Measurements from ENCODE around the gene TMEM255A. TPM values are rescaled to one million over a fixed set of nuclear protein-coding genes. Genes with fewer than 3 reads are reported as not detected.

The TMEM255A gene
- total and polyA plus RNA-seq, 2 donors (not counting 1 experiment from before 2014, with no cell fraction given): 0.06 to 0.25 TPM

GRCh38 chrX:120236687-120237479 lies 74.4 kb downstream of the TMEM255A start:
- Mint-ChIP-seq H3K4me3 (no peak overlapping the region), H3K9me3 (ENCODE audit: insufficient read depth) (no peaks in the 10 kb centered on the region), H3K4me1 (no peaks in the 10 kb centered on the region), H3K27ac (no peak overlapping the region), H3K27me3 (no peaks in the 10 kb centered on the region)
- POLR2A ChIA-PET: no interaction called here
- intact Hi-C loops (cut with micrococcal nuclease): no loop called here
- WGBS (ENCODE audit: insufficient coverage): no CpG with 5 or more reads among the region's 3 CpGs
- no peak overlapping the region for H3K4me3 ChIP-seq (ENCODE audit: control extremely low read depth in 1 of 5, extremely low read depth in 1 of 5, insufficient read depth in 1 of 5, low read depth in 2 of 5, low read length in 4 of 5)
- ATAC-seq (ENCODE audit: low read depth) (no peak), DNase-seq (no peak)
- no peak for TF ChIP-seq EZH2 (IDR thresholded peaks at IDR 0.05; ENCODE audit: borderline replicate concordance, insufficient read depth, low read depth, low read length, poor library complexity, severe bottlenecking)
- TF ChIP-seq, protein P1, sequence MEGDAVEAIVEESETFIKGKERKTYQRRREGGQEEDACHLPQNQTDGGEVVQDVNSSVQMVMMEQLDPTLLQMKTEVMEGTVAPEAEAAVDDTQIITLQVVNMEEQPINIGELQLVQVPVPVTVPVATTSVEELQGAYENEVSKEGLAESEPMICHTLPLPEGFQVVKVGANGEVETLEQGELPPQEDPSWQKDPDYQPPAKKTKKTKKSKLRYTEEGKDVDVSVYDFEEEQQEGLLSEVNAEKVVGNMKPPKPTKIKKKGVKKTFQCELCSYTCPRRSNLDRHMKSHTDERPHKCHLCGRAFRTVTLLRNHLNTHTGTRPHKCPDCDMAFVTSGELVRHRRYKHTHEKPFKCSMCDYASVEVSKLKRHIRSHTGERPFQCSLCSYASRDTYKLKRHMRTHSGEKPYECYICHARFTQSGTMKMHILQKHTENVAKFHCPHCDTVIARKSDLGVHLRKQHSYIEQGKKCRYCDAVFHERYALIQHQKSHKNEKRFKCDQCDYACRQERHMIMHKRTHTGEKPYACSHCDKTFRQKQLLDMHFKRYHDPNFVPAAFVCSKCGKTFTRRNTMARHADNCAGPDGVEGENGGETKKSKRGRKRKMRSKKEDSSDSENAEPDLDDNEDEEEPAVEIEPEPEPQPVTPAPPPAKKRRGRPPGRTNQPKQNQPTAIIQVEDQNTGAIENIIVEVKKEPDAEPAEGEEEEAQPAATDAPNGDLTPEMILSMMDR (IDR thresholded peaks at IDR 0.05): no peak
- H3K4me1 ChIP-seq (ENCODE audit: control insufficient read depth in 2 of 2, insufficient read depth in 2 of 2, low read length in 2 of 2): no peaks in the 10 kb centered on the region
- H3K4me2 ChIP-seq (replicated peaks; ENCODE audit: low read depth, low read length, poor library complexity, severe bottlenecking): no peak overlapping the region
- H3K27ac ChIP-seq (ENCODE audit: low read length in 2 of 2): no peak overlapping the region
- no peak overlapping the region for H2AFZ ChIP-seq (ENCODE audit: insufficient read depth, low read depth, low read length, poor library complexity, severe bottlenecking)
- H3K36me3 ChIP-seq (replicated peaks in 1 of 2; ENCODE audit: control extremely low read depth in 1 of 2, control insufficient read depth in 1 of 2, extremely low read depth in 1 of 2, insufficient read depth in 2 of 2, low read length in 1 of 2): peaks cover 0 to 3% of the 10 kb centered on the region in 2 experiments
- no peaks in the 10 kb centered on the region for H3K27me3 ChIP-seq (replicated peaks in 1 of 4; ENCODE audit: control extremely low read depth in 1 of 4, control insufficient read depth in 3 of 4, insufficient read depth in 4 of 4, low read length in 3 of 4)
- H3K79me2 ChIP-seq (ENCODE audit: control insufficient read depth, insufficient read depth, low read length): peaks cover 3% of the 10 kb centered on the region
- CTCF ChIA-PET: no interaction called here
- no peaks in the 10 kb centered on the region for H3K9me3 ChIP-seq (ENCODE audit: control extremely low read depth in 1 of 3, control insufficient read depth in 2 of 3, insufficient read depth in 1 of 3, low read length in 2 of 3)
- no peaks in the 10 kb centered on the region for H4K20me1 ChIP-seq (ENCODE audit: control insufficient read depth, insufficient read depth, low read length, poor library complexity, severe bottlenecking)
- no peak overlapping the region for H3K9ac ChIP-seq (ENCODE audit: low read length)

DNA sequence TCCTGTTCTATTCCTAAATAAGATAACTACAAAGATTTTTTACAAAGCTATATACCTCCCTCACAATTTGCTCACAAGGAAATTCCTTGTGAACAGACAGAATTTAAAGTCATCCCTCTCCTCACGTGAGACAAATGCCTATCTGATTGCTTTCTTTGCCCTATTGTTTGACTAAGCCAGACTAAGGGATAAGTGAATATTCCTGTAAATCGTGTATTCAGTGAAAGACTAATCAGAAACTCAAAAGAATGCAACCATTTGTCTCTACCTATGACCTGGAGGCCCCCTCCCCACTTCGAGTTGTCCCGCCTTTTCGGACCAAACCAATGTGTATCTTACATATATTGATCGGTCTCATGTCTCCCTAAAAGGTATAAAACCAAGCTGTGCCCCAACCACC lies 76.0 kb downstream of the TMEM255A start:
- Mint-ChIP-seq H3K9me3 (ENCODE audit: insufficient read depth) (no peaks in the 10 kb centered on the region), H3K27ac (no peak overlapping the region), H3K4me1 (no peaks in the 10 kb centered on the region), H3K4me3 (no peak overlapping the region), H3K27me3 (no peaks in the 10 kb centered on the region)
- Histone ChIP-seq H3K9ac (ENCODE audit: low read length) (no peak overlapping the region), H3K36me3 (replicated peaks in 1 of 2; ENCODE audit: control extremely low read depth in 1 of 2, control insufficient read depth in 1 of 2, extremely low read depth in 1 of 2, insufficient read depth in 2 of 2, low read length in 1 of 2) (peaks cover 0 to 3% of the 10 kb centered on the region in 2 experiments), H2AFZ (ENCODE audit: insufficient read depth, low read depth, low read length, poor library complexity, severe bottlenecking) (no peak overlapping the region), H3K4me3 (ENCODE audit: control extremely low read depth in 1 of 5, extremely low read depth in 1 of 5, insufficient read depth in 1 of 5, low read depth in 2 of 5, low read length in 4 of 5) (no peak overlapping the region), H3K4me2 (replicated peaks; ENCODE audit: low read depth, low read length, poor library complexity, severe bottlenecking) (no peak overlapping the region), H3K27me3 (replicated peaks in 1 of 4; ENCODE audit: control extremely low read depth in 1 of 4, control insufficient read depth in 3 of 4, insufficient read depth in 4 of 4, low read length in 3 of 4) (no peaks in the 10 kb centered on the region), H3K79me2 (ENCODE audit: control insufficient read depth, insufficient read depth, low read length) (no peaks in the 10 kb centered on the region), H4K20me1 (ENCODE audit: control insufficient read depth, insufficient read depth, low read length, poor library complexity, severe bottlenecking) (no peaks in the 10 kb centered on the region), H3K27ac (ENCODE audit: low read length in 2 of 2) (no peak overlapping the region), H3K9me3 (ENCODE audit: control extremely low read depth in 1 of 3, control insufficient read depth in 2 of 3, insufficient read depth in 1 of 3, low read length in 2 of 3) (no peaks in the 10 kb centered on the region), H3K4me1 (ENCODE audit: control insufficient read depth in 2 of 2, insufficient read depth in 2 of 2, low read length in 2 of 2) (no peaks in the 10 kb centered on the region)
- no peak for TF ChIP-seq EZH2 (IDR thresholded peaks at IDR 0.05; ENCODE audit: borderline replicate concordance, insufficient read depth, low read depth, low read length, poor library complexity, severe bottlenecking)
- TF ChIP-seq, protein P1 (IDR thresholded peaks at IDR 0.05): no peak
- WGBS (ENCODE audit: insufficient coverage): no CpG with 5 or more reads among the region's 6 CpGs
- ATAC-seq (ENCODE audit: low read depth) (no peak), DNase-seq (no peak)
- POLR2A ChIA-PET: no interaction called here
- CTCF ChIA-PET: no interaction called here
- intact Hi-C loops (cut with micrococcal nuclease): no loop called here
